Neural cell (in vitro differentiated cells): ENCODE data around the gene KCNJ10. TPM values are rescaled to one million over a fixed set of nuclear protein-coding genes. Genes with fewer than 3 reads are reported as not detected.

Experiments used
- H2AFZ ChIP-seq: fragments of 200-600, 300-800 bp; sonication (generic), shearing (Covaris generic); 2 replicates; pipeline ENCODE4 v1.6.0; 2014; ENCODE audit warnings: low read depth, mild to moderate bottlenecking, antibody characterized with exemption, low read length, moderate library complexity
- H3F3A ChIP-seq: fragments of 200-600 bp; shearing (Covaris generic); 2 replicates; pipeline ENCODE4 v1.6.1; 2016; ENCODE audit warnings: mild to moderate bottlenecking, moderate library complexity, mixed read lengths, antibody characterized with exemption, low read length; ENCODE audit not compliant: insufficient read depth, poor library complexity, severe bottlenecking
- H3K27ac ChIP-seq: fragments of 200-600, 300-800 bp; sonication (generic), shearing (Covaris generic); 2 replicates; pipeline ENCODE4 v1.5.1; 2014; ENCODE audit warnings: mild to moderate bottlenecking, low read length, moderate library complexity
- H3K27me3 ChIP-seq: fragments of 300-800, 200-600 bp; sonication (generic), shearing (Covaris generic); 2 replicates; pipeline ENCODE4 v1.6.0; 2014; ENCODE audit warnings: mild to moderate bottlenecking, low read depth, low read length, moderate library complexity; ENCODE audit not compliant: insufficient read depth
- H3K36me3 ChIP-seq: fragments of 300-800, 200-600 bp; sonication (generic), shearing (Covaris generic); 2 replicates; pipeline ENCODE4 v1.5.1; 2014; ENCODE audit warnings: mild to moderate bottlenecking, antibody characterized with exemption, low read length, moderate library complexity; ENCODE audit not compliant: insufficient read depth
- H3K4me2 ChIP-seq: fragments of 300-800, 200-600 bp; sonication (generic), shearing (Covaris generic); 2 replicates; pipeline ENCODE4 v1.6.0; 2014; ENCODE audit warnings: mild to moderate bottlenecking, low read length
- H3K4me3 ChIP-seq: fragments of 300-800, 200-600 bp; sonication (generic), shearing (Covaris generic); 2 replicates; pipeline ENCODE4 v1.5.1; 2014; ENCODE audit warnings: mild to moderate bottlenecking, low read length, moderate library complexity
- H3K79me2 ChIP-seq: fragments of 200-600 bp; shearing (Covaris generic); replicated peaks from 2 replicates; pipeline ENCODE4 v1.6.0; 2014; ENCODE audit warnings: mild to moderate bottlenecking, low read length, moderate library complexity; ENCODE audit not compliant: insufficient read depth
- H3K9ac ChIP-seq: fragments of 300-800, 200-600 bp; sonication (generic), shearing (Covaris generic); 2 replicates; pipeline ENCODE4 v1.6.1; 2016; ENCODE audit warnings: mild to moderate bottlenecking, low read length, mixed read lengths
- H3K9me2 ChIP-seq: fragments of 200-600 bp; shearing (Covaris generic); 2 replicates; pipeline ENCODE4 v1.6.1; 2016; ENCODE audit warnings: mild to moderate bottlenecking, low read length, mixed read lengths; ENCODE audit not compliant: insufficient read depth
- H3K9me3 ChIP-seq: fragments of 200-600, 300-800 bp; sonication (generic), shearing (Covaris generic); 2 replicates; pipeline ENCODE4 v1.6.1; 2016; ENCODE audit warnings: mild to moderate bottlenecking, mixed run types, low read length, moderate library complexity, mixed read lengths
- H4K20me1 ChIP-seq: fragments of 200-600 bp; shearing (Covaris generic); 2 replicates; pipeline ENCODE4 v1.6.1; 2016; ENCODE audit warnings: mild to moderate bottlenecking, mixed run types; ENCODE audit not compliant: insufficient read depth
- CTCF ChIP-seq: fragments of 450-650 bp; IDR thresholded peaks from 2 replicates; pipeline ENCODE4 v1.5.1; 2014; ENCODE audit warnings: antibody characterized with exemption, mild to moderate bottlenecking, moderate library complexity; ENCODE audit not compliant: poor library complexity, severe bottlenecking
- EP300 ChIP-seq: fragments of 450-650 bp; conservative IDR thresholded peaks from 2 replicates; pipeline ENCODE4 v1.6.1; 2014; ENCODE audit warnings: antibody characterized with exemption, mild to moderate bottlenecking, moderate library complexity; ENCODE audit not compliant: poor library complexity, severe bottlenecking
- EZH2 ChIP-seq: fragments of 200-600, 300-800 bp; shearing (Covaris generic), sonication (generic); IDR thresholded peaks from 2 replicates; pipeline ENCODE4 v1.6.1; 2014; ENCODE audit warnings: antibody characterized with exemption, low read length, borderline replicate concordance, mild to moderate bottlenecking; ENCODE audit not compliant: insufficient read depth, poor library complexity, severe bottlenecking
- MXI1 ChIP-seq: fragments of 450-650 bp; conservative IDR thresholded peaks from 2 replicates; pipeline ENCODE4 v1.6.1; 2014; ENCODE audit warnings: antibody characterized with exemption, mild to moderate bottlenecking; ENCODE audit not compliant: poor library complexity, severe bottlenecking
- POLR2AphosphoS5 ChIP-seq: IDR thresholded peaks from 2 replicates; pipeline ENCODE4 v1.6.1; 2012
- RAD21 ChIP-seq: fragments of 450-650 bp; conservative IDR thresholded peaks from 2 replicates; pipeline ENCODE4 v1.6.1; 2014; ENCODE audit warnings: antibody characterized with exemption, mild to moderate bottlenecking, moderate library complexity
- REST ChIP-seq: IDR thresholded peaks from 2 replicates; pipeline ENCODE4 v1.6.1; 2012; ENCODE audit warnings: borderline replicate concordance
- SMC3 ChIP-seq: fragments of 450-650 bp; conservative IDR thresholded peaks from 2 replicates; pipeline ENCODE4 v1.6.1; 2014; ENCODE audit warnings: antibody characterized with exemption, mild to moderate bottlenecking, moderate library complexity; ENCODE audit not compliant: poor library complexity
- TAF1 ChIP-seq: IDR thresholded peaks from 2 replicates; pipeline ENCODE4 v1.6.1; 2012; ENCODE audit warnings: low read depth
- polyA plus RNA-seq: library from polyadenylated mRNA; depleted of rRNA; stranded (reverse); fragments of >200 nt; gene quantifications from 2 replicates; pipeline ENCODE4 v1.2.3, GENCODE V29; 2014

KCNJ10 gene
- polyA plus RNA-seq, 1 donor from 2014 or later: not detected

- H3F3A ChIP-seq: no peaks in the 10 kb centered on the region
- no peak overlapping the region for H2AFZ ChIP-seq
- no peaks in the 10 kb centered on the region for H3K9me2 ChIP-seq
- no peak overlapping the region for H3K9ac ChIP-seq
- no peaks in the 10 kb centered on the region for H3K9me3 ChIP-seq
- H3K27ac ChIP-seq: no peak overlapping the region
- H4K20me1 ChIP-seq: no peaks in the 10 kb centered on the region
- no peak overlapping the region for H3K4me2 ChIP-seq
- TF ChIP-seq EP300 (peak; percentile 14), POLR2AphosphoS5 (no peak), RAD21 (no peak), EZH2 (no peak)
- no peaks in the 10 kb centered on the region for H3K79me2 ChIP-seq
- no peak overlapping the region for H3K4me3 ChIP-seq
- no peaks in the 10 kb centered on the region for H3K36me3 ChIP-seq
- H3K27me3 ChIP-seq: no peaks in the 10 kb centered on the region
These were observed 32.0 kb upstream of the KCNJ10 start for GRCh38 chr1:160101717-160102522.

- Histone ChIP-seq H3F3A (no peaks in the 10 kb centered on the region), H3K79me2 (no peaks in the 10 kb centered on the region), H2AFZ (no peak overlapping the region), H3K27me3 (no peaks in the 10 kb centered on the region), H3K9me2 (no peaks in the 10 kb centered on the region), H3K36me3 (no peaks in the 10 kb centered on the region), H3K4me2 (no peak overlapping the region), H3K9ac (no peak overlapping the region), H3K4me3 (no peak overlapping the region), H4K20me1 (no peaks in the 10 kb centered on the region), H3K9me3 (no peaks in the 10 kb centered on the region), H3K27ac (no peak overlapping the region)
- peak; percentile 94 for TF ChIP-seq SMC3
- peak; percentile 94 for TF ChIP-seq CTCF
- no peak for TF ChIP-seq TAF1
- TF ChIP-seq EP300: no peak
- TF ChIP-seq RAD21: peak; percentile 94
- TF ChIP-seq EZH2: no peak
- peak; percentile 56 for TF ChIP-seq MXI1
- no peak for TF ChIP-seq POLR2AphosphoS5
- TF ChIP-seq REST: no peak
These were observed 31.2 kb upstream of the KCNJ10 start for GRCh38 chr1:160101037-160101716.
